K562 treated with DMSO at 1 percent for 48 hours (cell line): Measurements from ENCODE around the gene GRXCR2. TPM values are rescaled to one million over a fixed set of nuclear protein-coding genes. Genes with fewer than 3 reads are reported as not detected.

Source experiments
- total RNA-seq: library from RNA; unstranded; fragments of 300-600 nt; gene quantifications from 2 replicates; pipeline ENCODE4 v1.2.3, GENCODE V29; 2022; ENCODE audit warnings: low replicate concordance; ENCODE audit errors: extremely low read depth

Gene GRXCR2
- total RNA-seq: not detected in 2 replicates

GRCh38 chr5:145872914-145873313 lies at the start of gene GRXCR2:
Gene GRXCR2, minus strand, starts transcription at chr5:145873014. Its CDS starts 46 bp downstream, at chr5:145872968.

GRCh38 chr5:145834917-145835847 lies 37.6 kb downstream of the GRXCR2 start, which contains the start of gene PRELID2:
Gene PRELID2, minus strand, starts transcription at chr5:145835342. Its CDS starts 91 bp downstream, at chr5:145835251.

Other genes with a start within 250 kb of the GRXCR2 start
- gene PRELID2, start 37.7 kb downstream of the GRXCR2 start, total RNA-seq: not detected in 2 replicates
- gene SH3RF2, start 63.6 kb upstream of the GRXCR2 start, total RNA-seq: not detected in 2 replicates
- gene PLAC8L1, start 232.6 kb upstream of the GRXCR2 start, total RNA-seq: not detected in 2 replicates